ENCODE results near the gene EPS15.

DNA sequence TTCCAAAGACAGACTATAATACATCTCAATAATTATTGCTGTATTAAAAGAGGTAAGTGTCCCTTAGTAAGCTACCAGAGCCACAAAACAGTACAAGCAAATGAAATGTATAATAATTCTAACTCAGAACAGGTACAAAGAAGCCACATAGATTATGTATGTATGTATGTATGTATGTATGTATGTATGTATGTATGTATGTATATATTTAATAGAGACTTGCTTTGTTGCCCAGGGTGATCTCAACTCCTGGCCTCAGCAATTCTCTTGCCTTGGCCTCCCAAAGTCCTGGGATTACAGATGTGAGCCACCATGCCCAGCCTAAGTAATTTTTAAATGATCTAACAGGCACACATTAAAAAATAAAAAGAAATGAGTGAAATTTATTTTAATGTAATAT, 86.9 kb downstream of the EPS15 start:
- TF ChIP-seq, protein P1, sequence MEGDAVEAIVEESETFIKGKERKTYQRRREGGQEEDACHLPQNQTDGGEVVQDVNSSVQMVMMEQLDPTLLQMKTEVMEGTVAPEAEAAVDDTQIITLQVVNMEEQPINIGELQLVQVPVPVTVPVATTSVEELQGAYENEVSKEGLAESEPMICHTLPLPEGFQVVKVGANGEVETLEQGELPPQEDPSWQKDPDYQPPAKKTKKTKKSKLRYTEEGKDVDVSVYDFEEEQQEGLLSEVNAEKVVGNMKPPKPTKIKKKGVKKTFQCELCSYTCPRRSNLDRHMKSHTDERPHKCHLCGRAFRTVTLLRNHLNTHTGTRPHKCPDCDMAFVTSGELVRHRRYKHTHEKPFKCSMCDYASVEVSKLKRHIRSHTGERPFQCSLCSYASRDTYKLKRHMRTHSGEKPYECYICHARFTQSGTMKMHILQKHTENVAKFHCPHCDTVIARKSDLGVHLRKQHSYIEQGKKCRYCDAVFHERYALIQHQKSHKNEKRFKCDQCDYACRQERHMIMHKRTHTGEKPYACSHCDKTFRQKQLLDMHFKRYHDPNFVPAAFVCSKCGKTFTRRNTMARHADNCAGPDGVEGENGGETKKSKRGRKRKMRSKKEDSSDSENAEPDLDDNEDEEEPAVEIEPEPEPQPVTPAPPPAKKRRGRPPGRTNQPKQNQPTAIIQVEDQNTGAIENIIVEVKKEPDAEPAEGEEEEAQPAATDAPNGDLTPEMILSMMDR (IDR thresholded peaks at IDR 0.05): no peak
- TF ChIP-seq POLR2A (IDR thresholded peaks at IDR 0.05) (no peak), POLR2AphosphoS5 (IDR thresholded peaks at IDR 0.05) (no peak)
